Endothelial cell of umbilical vein (primary cell): Measurements from ENCODE around the gene MAP4K5. TPM values are rescaled to one million over a fixed set of nuclear protein-coding genes. Genes with fewer than 3 reads are reported as not detected.

Source experiments
- BruUV-seq: library from RNA; stranded (reverse); fragments of 400-500 nt; replicated peaks from 2 replicates; lab custom pipeline; 2021; lab: Mats Ljungman, UMichigan
- CTCF ChIA-PET: fragments of 300-600, 350-600 bp; sonication (Branson Sonifier 250); formaldehyde crosslinking; loops from one replicate; lab custom pipeline; 2021; ENCODE audit warnings: antibody characterized with exemption, inconsistent platforms; lab: Charles Lee
- POLR2A ChIA-PET: fragments of 300-600, 350-600 bp; sonication (Branson Sonifier 250); formaldehyde crosslinking; loops from one replicate; lab custom pipeline; 2021; ENCODE audit warnings: antibody characterized with exemption, inconsistent platforms; lab: Charles Lee
- DNase-seq: peaks from one replicate; pipeline ENCODE4 v3.0.0-alpha.2; 2011; ENCODE audit warnings: low read depth, low spot score
- FAIRE-seq: peaks from 2 replicates; lab custom pipeline; 2011; peaks lifted over from hg19 to GRCh38; lab: Jason Lieb, UNC
- H2AFZ ChIP-seq: 2 replicates; pipeline ENCODE4 v1.6.0; 2012; ENCODE audit warnings: low read depth, low read length, control low read depth, inconsistent platforms
- H3K27ac ChIP-seq: 2 replicates; pipeline ENCODE4 v1.5.1; 2011; ENCODE audit warnings: low read depth, mild to moderate bottlenecking, control low read depth, low read length, moderate library complexity; ENCODE audit not compliant: insufficient read depth
- H3K27me3 ChIP-seq, 2 experiments: 2 replicates each; pipeline versions ENCODE4 v1.6.0 to v1.6.1; 2011; ENCODE audit warnings: low read length in 2 of 2, mixed read lengths in 1 of 2; ENCODE audit not compliant: control insufficient read depth in 2 of 2, insufficient read depth in 2 of 2
- H3K36me3 ChIP-seq, 2 experiments: 2 replicates in 1 of 2; 3 replicates in 1 of 2; pipeline ENCODE4 v1.5.1; 2011; ENCODE audit warnings: low read length in 2 of 2, mild to moderate bottlenecking in 1 of 2, moderate library complexity in 1 of 2; ENCODE audit not compliant: control insufficient read depth in 2 of 2, insufficient read depth in 2 of 2; ENCODE audit errors: extremely low read depth in 1 of 2
- H3K4me1 ChIP-seq: 3 replicates; pipeline ENCODE4 v1.5.1; 2011; ENCODE audit warnings: mild to moderate bottlenecking, low read length; ENCODE audit not compliant: control insufficient read depth, insufficient read depth; ENCODE audit errors: extremely low read depth
- H3K4me2 ChIP-seq: 2 replicates; pipeline ENCODE4 v1.6.1; 2011; ENCODE audit warnings: low read length, control low read depth, mixed read lengths; ENCODE audit not compliant: insufficient read depth
- H3K4me3 ChIP-seq, 3 experiments: fragments of 200-600 bp in 1 of 3; sonication (generic), shearing (Covaris generic) in 1 of 3; replicated peaks in 1 of 3; 2 replicates each; pipeline ENCODE4 v1.5.1; 2011 to 2016; ENCODE audit warnings: control low read depth in 3 of 3, low read length in 3 of 3, mild to moderate bottlenecking in 2 of 3, inconsistent platforms in 1 of 3, low read depth in 1 of 3, moderate library complexity in 1 of 3; ENCODE audit not compliant: insufficient read depth in 1 of 3
- H3K79me2 ChIP-seq: 2 replicates; pipeline ENCODE4 v1.6.0; 2012; ENCODE audit warnings: low read length, inconsistent platforms; ENCODE audit not compliant: control insufficient read depth, insufficient read depth
- H3K9ac ChIP-seq: replicated peaks from 2 replicates; pipeline ENCODE3; 2011; ENCODE audit warnings: low read length, control low read depth; ENCODE audit not compliant: insufficient read depth; ENCODE audit errors: extremely low read depth
- H3K9me1 ChIP-seq: replicated peaks from 3 replicates; pipeline ENCODE4 v1.6.0; 2011; ENCODE audit warnings: mild to moderate bottlenecking, low read length; ENCODE audit not compliant: control insufficient read depth, insufficient read depth; ENCODE audit errors: extremely low read depth
- H3K9me3 ChIP-seq: replicated peaks from 2 replicates; pipeline ENCODE4 v1.5.1; 2012; ENCODE audit warnings: low read length, inconsistent platforms; ENCODE audit not compliant: control insufficient read depth, insufficient read depth
- H4K20me1 ChIP-seq: replicated peaks from 2 replicates; pipeline ENCODE3; 2011; ENCODE audit warnings: mild to moderate bottlenecking, low read length; ENCODE audit not compliant: control insufficient read depth, insufficient read depth; ENCODE audit errors: extremely low read depth
- CTCF ChIP-seq, 2 donors: IDR thresholded peaks; 1 replicate in 1 of 2; 2 replicates in 1 of 2; pipeline ENCODE4 v1.5.1; 2011; ENCODE audit warnings: low read length in 2 of 2, mild to moderate bottlenecking in 2 of 2, moderate library complexity in 2 of 2, control low read depth in 1 of 2, inconsistent platforms in 1 of 2, low read depth in 1 of 2; ENCODE audit not compliant: insufficient read depth in 1 of 2; ENCODE audit errors: extremely low read depth in 1 of 2
- EZH2 ChIP-seq: IDR thresholded peaks from 2 replicates; pipeline ENCODE4 v1.6.1; 2012; ENCODE audit warnings: borderline replicate concordance, low read depth, mild to moderate bottlenecking, moderate library complexity, low read length, inconsistent platforms; ENCODE audit not compliant: severe bottlenecking
- FOS ChIP-seq: IDR thresholded peaks from 2 replicates; pipeline ENCODE4 v1.6.1; 2011; ENCODE audit warnings: mild to moderate bottlenecking, low read length, moderate library complexity, borderline replicate concordance; ENCODE audit not compliant: insufficient read depth
- GATA2 ChIP-seq: IDR thresholded peaks from 2 replicates; pipeline ENCODE4 v1.7.0; 2011; ENCODE audit warnings: low read depth, mild to moderate bottlenecking, moderate library complexity, mixed read lengths, low read length; ENCODE audit not compliant: insufficient read length, insufficient read depth
- JUN ChIP-seq: IDR thresholded peaks from 2 replicates; pipeline ENCODE4 v1.6.1; 2011; ENCODE audit warnings: borderline replicate concordance, low read depth; ENCODE audit not compliant: insufficient read length, insufficient read depth
- MYC ChIP-seq: IDR thresholded peaks from one replicate; pipeline ENCODE4 v1.6.1; 2011; ENCODE audit warnings: mild to moderate bottlenecking, low read depth, low read length
- POLR2A ChIP-seq: IDR thresholded peaks from 2 replicates; pipeline ENCODE4 v1.6.1; 2012; ENCODE audit warnings: low read depth, mild to moderate bottlenecking, control low read depth, low read length
- POLR2AphosphoS5 ChIP-seq: IDR thresholded peaks from 2 replicates; pipeline ENCODE4 v1.6.1; 2012; ENCODE audit warnings: low read depth, mild to moderate bottlenecking, control low read depth, low read length, moderate library complexity; ENCODE audit not compliant: insufficient read depth
- dilution Hi-C: fragments of 300-500 bp; cut with MboI; formaldehyde crosslinking; loops from one replicate; pipeline ENCODE4 v1.15.0; 2019; ENCODE audit warnings: low sequenced_read_pairs; ENCODE audit not compliant: extremely low pct_ligation_motif_present
- intact Hi-C: fragments of 100-400 bp; cut with micrococcal nuclease; formaldehyde crosslinking; loops from one replicate; pipeline ENCODE4 v1.10.0; 2022
- polyA plus RNA-seq, 4 experiments: library from polyadenylated mRNA; depleted of rRNA in 3 of 4; stranded (reverse) in 3 of 4; unstranded in 1 of 4; fragments of >200 nt; gene quantifications; 2 replicates each; pipeline versions ENCODE4 v1.2.1 to v1.2.3, GENCODE V29; 2011 to 2012; ENCODE audit warnings: missing spikeins in 1 of 4
- total RNA-seq: library from RNA; stranded (reverse); gene quantifications from 2 replicates; pipeline ENCODE4 v1.2.3, GENCODE V29; 2021
- TF ChIP-seq, protein P1 (sequence below): IDR thresholded peaks from 2 replicates; pipeline ENCODE4 v1.6.1; 2011; ENCODE audit not compliant: insufficient read depth, insufficient read length

The MAP4K5 gene
- total and polyA plus RNA-seq, 2 donors (not counting 3 experiments of a cell fraction or from before 2014, with no cell fraction given): 17.4 to 73.7 TPM

DNA sequence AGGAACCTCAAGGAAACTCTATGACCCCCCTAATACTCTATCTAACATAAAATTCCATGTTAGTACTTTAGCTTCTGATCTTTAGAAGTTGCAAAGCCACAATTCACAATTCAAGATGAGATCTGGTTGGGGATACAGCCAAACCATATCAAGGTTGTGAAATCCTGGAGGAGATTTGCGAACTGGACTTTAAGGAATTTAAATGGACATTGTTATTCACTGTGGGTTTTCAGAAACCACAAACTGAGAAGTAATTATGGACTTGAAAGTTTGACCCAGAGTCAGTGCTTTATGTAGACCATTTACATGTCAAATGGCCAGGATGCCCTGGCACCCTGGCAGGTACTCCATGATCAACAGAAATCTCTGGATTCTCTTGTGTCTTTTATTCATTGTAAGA lies 121.4 kb downstream of the MAP4K5 start:
- H4K20me1 ChIP-seq: no peaks in the 10 kb centered on the region
- DNase-seq (no peak), FAIRE-seq (no peak)
- dilution Hi-C loops: no loop called here
- no peaks in the 10 kb centered on the region for H3K36me3 ChIP-seq
- TF ChIP-seq JUN (no peak), FOS (no peak), CTCF (IDR thresholded peaks at IDR 0.05; ENCODE audit: extremely low read depth in 1 of 2, insufficient read depth in 1 of 2, low read depth in 1 of 2, low read length in 2 of 2) (no peak), POLR2A (no peak), POLR2AphosphoS5 (no peak), EZH2 (no peak), GATA2 (no peak), MYC (no peak)
- TF ChIP-seq, protein P1, sequence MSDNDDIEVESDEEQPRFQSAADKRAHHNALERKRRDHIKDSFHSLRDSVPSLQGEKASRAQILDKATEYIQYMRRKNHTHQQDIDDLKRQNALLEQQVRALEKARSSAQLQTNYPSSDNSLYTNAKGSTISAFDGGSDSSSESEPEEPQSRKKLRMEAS: no peak
- H3K9me1 ChIP-seq: no peaks in the 10 kb centered on the region
- no peak overlapping the region for H3K4me3 ChIP-seq
- H3K9me3 ChIP-seq: no peaks in the 10 kb centered on the region
- H3K4me2 ChIP-seq: no peak overlapping the region
- BruUV-seq: no TSS peak
- H3K9ac ChIP-seq: no peak overlapping the region
- no peaks in the 10 kb centered on the region for H3K27me3 ChIP-seq
- no peaks in the 10 kb centered on the region for H3K79me2 ChIP-seq
- CTCF ChIA-PET: interaction anchor here (1.1 to 1.9 kb wide), 3 partner anchors 10 to 90 kb away, joined by 3 to 4 read pairs (median 4); no protein-coding TSS in a partner anchor
- no peak overlapping the region for H3K27ac ChIP-seq
- no peaks in the 10 kb centered on the region for H3K4me1 ChIP-seq
- no peak overlapping the region for H2AFZ ChIP-seq
- intact Hi-C loops: no loop called here
- POLR2A ChIA-PET: no interaction called here
